GM13977 (cell line): ENCODE results near the gene EPS8L1.

ENCODE experiments used
- DNase-seq: peaks from one replicate; pipeline ENCODE4 v3.0.0; 2012; ENCODE audit warnings: low spot score
- CTCF ChIP-seq: IDR thresholded peaks from 2 replicates; pipeline ENCODE4 v1.5.1; 2012; ENCODE audit warnings: mild to moderate bottlenecking, control low read depth; ENCODE audit not compliant: insufficient read depth; ENCODE audit errors: extremely low read depth, missing control alignments
- in situ Hi-C: fragments of 300-500 bp; cut with MboI; formaldehyde crosslinking; loops from one replicate; pipeline ENCODE4 v1.12.0; 2022; ENCODE audit warnings: low sequenced_read_pairs, low pct_unique_long_range_greater_than_20kb, mixed read lengths, inconsistent platforms; ENCODE audit not compliant: unreplicated experiment

Gene EPS8L1

GRCh38 chr19:55112246-55112776 lies 36.6 kb downstream of the EPS8L1 start:
- DNase-seq, result no peak
- in situ Hi-C loops, result loop anchor here (25.0 kb wide), 1 partner anchor 650 kb away; the partner anchor contains the start of genes CDC42EP5 and LENG9
- TF ChIP-seq CTCF, result no peak

GRCh38 chr19:55112777-55113569 lies 37.3 kb downstream of the EPS8L1 start:
- DNase-seq, result no peak
- in situ Hi-C loops, result loop anchor here (25.0 kb wide), 1 partner anchor 651 kb away; the partner anchor contains the start of genes CDC42EP5 and LENG9
- TF ChIP-seq CTCF, result peak; percentile 44

GRCh38 chr19:55113570-55114039 lies 37.9 kb downstream of the EPS8L1 start:
- DNase-seq, result no peak
- in situ Hi-C loops, result loop anchor here (25.0 kb wide), 1 partner anchor 651 kb away; the partner anchor contains the start of genes CDC42EP5 and LENG9
- TF ChIP-seq CTCF, result no peak

- in situ Hi-C loops, result loop anchor here (25.0 kb wide), 1 partner anchor 652 kb away; the partner anchor contains the start of genes CDC42EP5 and LENG9
- no peak for TF ChIP-seq CTCF
- DNase-seq, result no peak
Observed at GRCh38 chr19:55114566-55115145, 39.0 kb downstream of the EPS8L1 start.

GRCh38 chr19:55115446-55116065 lies 39.9 kb downstream of the EPS8L1 start:
- DNase-seq, result no peak
- no peak for TF ChIP-seq CTCF
- in situ Hi-C loops, result loop anchor here (25.0 kb wide), 1 partner anchor 653 kb away; the partner anchor contains the start of genes CDC42EP5 and LENG9
